Measurements from ENCODE around the gene TSPAN5. TPM values are rescaled to one million over a fixed set of nuclear protein-coding genes. Genes with fewer than 3 reads are reported as not detected.
"Not testable (repeated sequence)": the region's sequence is repeated elsewhere in the genome, so short reads cannot be mapped to it uniquely, and the experiment has no call there.

TSPAN5 gene
- polyA plus RNA-seq, 1 donor (not counting 4 experiments of a cell fraction or from before 2014, with no cell fraction given), result 45.5 TPM

GRCh38 chr4:98539299-98539698 is 119.1 kb downstream of the TSPAN5 start:
- H3K9me3 ChIP-seq (ENCODE audit: control insufficient read depth, low read depth, low read length), result no peaks in the 10 kb centered on the region
- peaks cover 34% of the 10 kb centered on the region for H3K79me2 ChIP-seq (ENCODE audit: control insufficient read depth, insufficient read depth, low read length)

GRCh38 chr4:98536631-98537030 is 121.8 kb downstream of the TSPAN5 start:
- Histone ChIP-seq H3K27ac (ENCODE audit: control insufficient read depth, insufficient read depth, low read length) (no peak overlapping the region), H3K9me1 (ENCODE audit: control insufficient read depth, extremely low read depth, insufficient read depth, low read length) (no peaks in the 10 kb centered on the region), H2AFZ (ENCODE audit: control insufficient read depth, low read length) (no peak overlapping the region), H4K20me1 (ENCODE audit: control insufficient read depth, extremely low read depth, insufficient read depth, low read length) (no peaks in the 10 kb centered on the region), H3K4me3 (ENCODE audit: control insufficient read depth in 2 of 3, extremely low read depth in 1 of 3, insufficient read depth in 2 of 3, low read depth in 1 of 3, low read length in 3 of 3) (no peak overlapping the region), H3K9ac (ENCODE audit: control insufficient read depth, extremely low read depth, insufficient read depth, low read length) (no peak overlapping the region), H3K4me2 (ENCODE audit: control insufficient read depth, extremely low read depth, insufficient read depth, low read depth, low read length) (no peak overlapping the region), H3K4me1 (ENCODE audit: control insufficient read depth, extremely low read depth, insufficient read depth, low read length) (peaks cover 15% of the 10 kb centered on the region), H3K36me3 (ENCODE audit: control insufficient read depth in 2 of 2, extremely low read depth in 1 of 2, insufficient read depth in 2 of 2, low read length in 2 of 2) (peaks cover 0 to 3% of the 10 kb centered on the region in 2 experiments), H3K79me2 (ENCODE audit: control insufficient read depth, insufficient read depth, low read length) (peaks cover 27% of the 10 kb centered on the region), H3K27me3 (ENCODE audit: control insufficient read depth, extremely low read depth, insufficient read depth, low read length) (no peaks in the 10 kb centered on the region), H3K9me3 (ENCODE audit: control insufficient read depth, low read depth, low read length) (no peaks in the 10 kb centered on the region)
- dilution Hi-C loops (cut with MboI; ENCODE audit: extremely low pct_ligation_motif_present, low sequenced_read_pairs), result no loop called here
- FAIRE-seq, result no peak
- no peak for DNase-seq (ENCODE audit: low read depth, low spot score)
- TF ChIP-seq EZH2 (IDR thresholded peaks at IDR 0.05; ENCODE audit: low read length) (no peak), CTCF (optimal IDR thresholded peaks at IDR 0.05 in 1 of 3, IDR thresholded peaks at IDR 0.05 in 1 of 3, conservative IDR thresholded peaks at IDR 0.05 in 1 of 3; ENCODE audit: extremely low read depth in 1 of 3, insufficient read depth in 2 of 3, low read length in 3 of 3) (no peak)

More at GRCh38 chr4:98539299-98539698, 119.1 kb downstream of the TSPAN5 start:
- Histone ChIP-seq H4K20me1 (ENCODE audit: control insufficient read depth, extremely low read depth, insufficient read depth, low read length) (no peaks in the 10 kb centered on the region), H3K9me1 (ENCODE audit: control insufficient read depth, extremely low read depth, insufficient read depth, low read length) (no peaks in the 10 kb centered on the region), H3K4me3 (ENCODE audit: control insufficient read depth in 2 of 3, extremely low read depth in 1 of 3, insufficient read depth in 2 of 3, low read depth in 1 of 3, low read length in 3 of 3) (no peak overlapping the region), H3K4me2 (ENCODE audit: control insufficient read depth, extremely low read depth, insufficient read depth, low read depth, low read length) (no peak overlapping the region), H3K27ac (ENCODE audit: control insufficient read depth, insufficient read depth, low read length) (no peak overlapping the region), H2AFZ (ENCODE audit: control insufficient read depth, low read length) (no peak overlapping the region), H3K9ac (ENCODE audit: control insufficient read depth, extremely low read depth, insufficient read depth, low read length) (no peak overlapping the region), H3K27me3 (ENCODE audit: control insufficient read depth, extremely low read depth, insufficient read depth, low read length) (no peaks in the 10 kb centered on the region), H3K36me3 (ENCODE audit: control insufficient read depth in 2 of 2, extremely low read depth in 1 of 2, insufficient read depth in 2 of 2, low read length in 2 of 2) (peaks cover 0 to 3% of the 10 kb centered on the region in 2 experiments), H3K4me1 (ENCODE audit: control insufficient read depth, extremely low read depth, insufficient read depth, low read length) (peaks cover 24% of the 10 kb centered on the region)
- dilution Hi-C loops (cut with MboI; ENCODE audit: extremely low pct_ligation_motif_present, low sequenced_read_pairs), result no loop called here
- no peak for FAIRE-seq
- TF ChIP-seq EZH2 (IDR thresholded peaks at IDR 0.05; ENCODE audit: low read length) (no peak), CTCF (optimal IDR thresholded peaks at IDR 0.05 in 1 of 3, IDR thresholded peaks at IDR 0.05 in 1 of 3, conservative IDR thresholded peaks at IDR 0.05 in 1 of 3; ENCODE audit: extremely low read depth in 1 of 3, insufficient read depth in 2 of 3, low read length in 3 of 3) (no peak)
- DNase-seq (ENCODE audit: low read depth, low spot score), result no peak

GRCh38 chr4:98534146-98534545 is 124.3 kb downstream of the TSPAN5 start:
- H3K9me1 ChIP-seq (ENCODE audit: control insufficient read depth, extremely low read depth, insufficient read depth, low read length); H3K27me3 ChIP-seq (ENCODE audit: control insufficient read depth, extremely low read depth, insufficient read depth, low read length); FAIRE-seq; H3K36me3 ChIP-seq (ENCODE audit: control insufficient read depth in 2 of 2, extremely low read depth in 1 of 2, insufficient read depth in 2 of 2, low read length in 2 of 2); H4K20me1 ChIP-seq (ENCODE audit: control insufficient read depth, extremely low read depth, insufficient read depth, low read length); H3K27ac ChIP-seq (ENCODE audit: control insufficient read depth, insufficient read depth, low read length); DNase-seq (ENCODE audit: low read depth, low spot score); dilution Hi-C loops (cut with MboI; ENCODE audit: extremely low pct_ligation_motif_present, low sequenced_read_pairs); H3K4me3 ChIP-seq (ENCODE audit: control insufficient read depth in 2 of 3, extremely low read depth in 1 of 3, insufficient read depth in 2 of 3, low read depth in 1 of 3, low read length in 3 of 3); H3K9me3 ChIP-seq (ENCODE audit: control insufficient read depth, low read depth, low read length); H3K9ac ChIP-seq (ENCODE audit: control insufficient read depth, extremely low read depth, insufficient read depth, low read length); H2AFZ ChIP-seq (ENCODE audit: control insufficient read depth, low read length); H3K4me2 ChIP-seq (ENCODE audit: control insufficient read depth, extremely low read depth, insufficient read depth, low read depth, low read length); H3K4me1 ChIP-seq (ENCODE audit: control insufficient read depth, extremely low read depth, insufficient read depth, low read length): not testable (repeated sequence)
- H3K79me2 ChIP-seq (ENCODE audit: control insufficient read depth, insufficient read depth, low read length), result peaks cover 23% of the 10 kb centered on the region
